DND-41 (cell line): ENCODE results near the gene CAND2.

Experiments used
- ATAC-seq: fragments of 200-7000 bp; cut with Tn5 transposase; 3 replicates; pipeline ENCODE4 v1.9.1; 2021; ENCODE audit warnings: low read depth; ENCODE audit not compliant: insufficient read depth
- DNase-seq: peaks from one replicate; pipeline ENCODE4 v3.0.0-alpha.2; 2020
- H2AFZ ChIP-seq: 2 replicates; pipeline ENCODE4 v1.6.0; 2012; ENCODE audit warnings: low read depth, low read length
- H3K27ac ChIP-seq: 2 replicates; pipeline ENCODE4 v1.5.1; 2012; ENCODE audit warnings: low read length, inconsistent platforms
- H3K27me3 ChIP-seq: fragments of 200-600 bp; sonication (generic); 2 replicates; pipeline ENCODE4 v1.6.0; 2012; ENCODE audit warnings: low read length, mild to moderate bottlenecking, inconsistent platforms; ENCODE audit not compliant: insufficient read depth, poor library complexity
- H3K36me3 ChIP-seq: 2 replicates; pipeline ENCODE4 v1.5.1; 2012; ENCODE audit warnings: low read length, inconsistent platforms; ENCODE audit not compliant: insufficient read depth
- H3K4me1 ChIP-seq: 2 replicates; pipeline ENCODE4 v1.5.1; 2012; ENCODE audit warnings: mild to moderate bottlenecking, low read length; ENCODE audit not compliant: insufficient read depth
- H3K4me2 ChIP-seq: 2 replicates; pipeline ENCODE4 v1.6.0; 2012; ENCODE audit warnings: mild to moderate bottlenecking, moderate library complexity, low read length, inconsistent platforms; ENCODE audit not compliant: insufficient read depth
- H3K4me3 ChIP-seq, 2 experiments: fragments of 200-600 bp in 1 of 2; shearing (Covaris generic) in 1 of 2; 2 replicates each; pipeline ENCODE4 v1.5.1; 2012 to 2016; ENCODE audit warnings: inconsistent platforms in 2 of 2, low read length in 2 of 2, mild to moderate bottlenecking in 2 of 2, low read depth in 1 of 2, moderate library complexity in 1 of 2
- H3K79me2 ChIP-seq: 2 replicates; pipeline ENCODE4 v1.6.0; 2012; ENCODE audit warnings: low read length, inconsistent platforms; ENCODE audit not compliant: insufficient read depth
- H3K9ac ChIP-seq: 2 replicates; pipeline ENCODE4 v1.6.0; 2012; ENCODE audit warnings: low read depth, mild to moderate bottlenecking, inconsistent platforms, low read length, moderate library complexity
- H3K9me3 ChIP-seq: 2 replicates; pipeline ENCODE4 v1.5.1; 2012; ENCODE audit warnings: low read length, moderate library complexity, mild to moderate bottlenecking, inconsistent platforms; ENCODE audit not compliant: insufficient read depth, severe bottlenecking
- H4K20me1 ChIP-seq: 2 replicates; pipeline ENCODE4 v1.6.0; 2012; ENCODE audit warnings: low read length; ENCODE audit not compliant: insufficient read depth
- EZH2 ChIP-seq: IDR thresholded peaks from 3 replicates; pipeline ENCODE4 v1.6.1; 2012; ENCODE audit warnings: borderline replicate concordance, low read depth, mild to moderate bottlenecking, moderate library complexity, low read length, inconsistent platforms; ENCODE audit not compliant: severe bottlenecking
- TF ChIP-seq, protein P1 (sequence below): IDR thresholded peaks from 2 replicates; pipeline ENCODE4 v1.5.1; 2012; ENCODE audit warnings: borderline replicate concordance, low read length, moderate library complexity, mild to moderate bottlenecking; ENCODE audit not compliant: poor library complexity, severe bottlenecking; ENCODE audit errors: extremely low read depth

The CAND2 gene

DNA sequence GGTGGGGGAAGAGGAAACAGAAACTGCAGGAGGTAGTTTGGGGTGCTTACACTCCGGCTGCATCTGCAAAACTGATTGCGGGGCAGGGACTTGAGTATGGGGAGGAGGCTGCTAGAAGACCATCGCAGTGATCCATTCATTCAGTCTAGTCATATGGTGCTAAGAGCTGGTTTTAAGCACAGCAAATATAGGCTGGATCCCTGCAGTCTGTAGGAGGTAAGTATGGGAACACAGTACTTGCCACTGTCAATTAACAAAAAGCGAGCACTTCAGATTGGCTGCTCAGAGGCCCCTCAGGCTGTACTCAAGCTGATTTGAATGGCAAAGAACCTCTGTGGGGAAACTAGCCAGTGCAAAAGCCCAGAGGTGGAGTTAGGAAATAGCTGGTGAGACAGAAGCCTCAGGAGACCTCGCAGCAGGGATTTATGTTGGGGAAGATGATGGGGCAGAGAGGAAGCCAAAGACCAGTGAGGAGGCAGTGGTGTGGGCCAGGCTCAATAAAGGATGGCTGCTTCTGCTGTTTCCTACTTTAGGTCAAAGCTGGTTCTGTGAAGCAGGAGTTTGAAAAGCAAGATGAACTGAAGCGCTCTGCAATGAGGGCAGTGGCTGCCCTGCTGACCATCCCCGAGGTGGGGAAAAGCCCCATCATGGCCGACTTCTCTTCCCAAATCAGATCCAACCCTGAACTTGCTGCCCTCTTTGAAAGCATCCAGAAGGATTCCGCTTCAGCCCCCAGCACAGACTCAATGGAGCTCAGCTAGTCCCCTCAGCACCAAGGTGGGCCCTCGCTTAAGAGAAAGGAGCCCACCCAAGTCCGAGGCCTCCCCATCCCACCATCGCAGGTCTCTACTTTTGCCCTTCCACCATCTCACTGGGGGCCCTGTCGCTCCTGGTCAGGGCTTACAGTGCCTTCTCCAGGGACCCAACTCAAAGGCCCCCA is 37.0 kb downstream of the CAND2 start:
- no peak overlapping the region for H3K9ac ChIP-seq
- H2AFZ ChIP-seq = no peak overlapping the region
- ATAC-seq = peak; percentile 15; the same call in 2 of the 3 replicates
- peaks cover 10% of the 10 kb centered on the region for H3K4me1 ChIP-seq
- no peaks in the 10 kb centered on the region for H3K27me3 ChIP-seq
- DNase-seq = no peak
- peaks cover 31% of the 10 kb centered on the region for H3K79me2 ChIP-seq
- H3K4me3 ChIP-seq = no peak overlapping the region
- H3K36me3 ChIP-seq = peaks cover 91% of the 10 kb centered on the region
- no peaks in the 10 kb centered on the region for H3K9me3 ChIP-seq
- no peak overlapping the region for H3K27ac ChIP-seq
- H4K20me1 ChIP-seq = peaks cover 50% of the 10 kb centered on the region
- H3K4me2 ChIP-seq = no peak overlapping the region
- no peak for TF ChIP-seq EZH2
- TF ChIP-seq, protein P1, sequence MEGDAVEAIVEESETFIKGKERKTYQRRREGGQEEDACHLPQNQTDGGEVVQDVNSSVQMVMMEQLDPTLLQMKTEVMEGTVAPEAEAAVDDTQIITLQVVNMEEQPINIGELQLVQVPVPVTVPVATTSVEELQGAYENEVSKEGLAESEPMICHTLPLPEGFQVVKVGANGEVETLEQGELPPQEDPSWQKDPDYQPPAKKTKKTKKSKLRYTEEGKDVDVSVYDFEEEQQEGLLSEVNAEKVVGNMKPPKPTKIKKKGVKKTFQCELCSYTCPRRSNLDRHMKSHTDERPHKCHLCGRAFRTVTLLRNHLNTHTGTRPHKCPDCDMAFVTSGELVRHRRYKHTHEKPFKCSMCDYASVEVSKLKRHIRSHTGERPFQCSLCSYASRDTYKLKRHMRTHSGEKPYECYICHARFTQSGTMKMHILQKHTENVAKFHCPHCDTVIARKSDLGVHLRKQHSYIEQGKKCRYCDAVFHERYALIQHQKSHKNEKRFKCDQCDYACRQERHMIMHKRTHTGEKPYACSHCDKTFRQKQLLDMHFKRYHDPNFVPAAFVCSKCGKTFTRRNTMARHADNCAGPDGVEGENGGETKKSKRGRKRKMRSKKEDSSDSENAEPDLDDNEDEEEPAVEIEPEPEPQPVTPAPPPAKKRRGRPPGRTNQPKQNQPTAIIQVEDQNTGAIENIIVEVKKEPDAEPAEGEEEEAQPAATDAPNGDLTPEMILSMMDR = no peak

DNA sequence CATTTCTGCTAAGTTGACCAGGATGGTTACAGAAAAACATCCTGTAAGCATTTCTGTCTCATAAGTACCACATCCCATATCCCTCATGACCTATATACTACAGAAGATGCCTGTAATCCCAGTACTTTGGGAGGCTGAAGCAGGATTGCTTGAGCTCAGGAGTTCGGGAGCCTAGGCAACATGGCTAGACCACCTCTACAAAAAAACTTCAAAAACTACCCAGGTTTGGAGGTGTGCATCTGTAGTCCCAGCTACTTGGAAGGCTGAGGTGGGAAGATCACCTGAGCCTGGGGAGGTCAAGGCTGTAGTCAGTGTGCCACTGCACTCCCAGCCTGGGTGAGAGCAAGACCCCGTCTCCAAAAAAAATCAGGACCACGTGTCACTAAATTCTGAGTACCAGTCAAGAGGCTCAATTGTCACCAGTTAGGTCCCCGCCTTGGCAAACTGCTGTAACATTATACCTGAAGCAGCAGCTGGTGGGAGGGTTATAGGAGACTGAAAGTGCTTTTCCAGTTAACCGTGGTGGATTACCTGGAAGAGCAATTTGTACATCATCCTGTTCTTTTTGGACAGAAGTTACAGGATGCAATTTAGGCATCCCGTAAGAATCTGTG is 38.7 kb downstream of the CAND2 start:
- Histone ChIP-seq H3K27me3 (no peaks in the 10 kb centered on the region), H3K9ac (no peak overlapping the region), H4K20me1 (peaks cover 67% of the 10 kb centered on the region), H3K36me3 (peaks cover 97% of the 10 kb centered on the region), H3K4me3 (no peak overlapping the region), H2AFZ (no peak overlapping the region), H3K9me3 (no peaks in the 10 kb centered on the region), H3K79me2 (peaks cover 48% of the 10 kb centered on the region), H3K27ac (no peak overlapping the region), H3K4me1 (peaks cover 27% of the 10 kb centered on the region), H3K4me2 (no peak overlapping the region)
- no peak for DNase-seq
- no peak for ATAC-seq
- no peak for TF ChIP-seq EZH2
- TF ChIP-seq, protein P1 = no peak

DNA sequence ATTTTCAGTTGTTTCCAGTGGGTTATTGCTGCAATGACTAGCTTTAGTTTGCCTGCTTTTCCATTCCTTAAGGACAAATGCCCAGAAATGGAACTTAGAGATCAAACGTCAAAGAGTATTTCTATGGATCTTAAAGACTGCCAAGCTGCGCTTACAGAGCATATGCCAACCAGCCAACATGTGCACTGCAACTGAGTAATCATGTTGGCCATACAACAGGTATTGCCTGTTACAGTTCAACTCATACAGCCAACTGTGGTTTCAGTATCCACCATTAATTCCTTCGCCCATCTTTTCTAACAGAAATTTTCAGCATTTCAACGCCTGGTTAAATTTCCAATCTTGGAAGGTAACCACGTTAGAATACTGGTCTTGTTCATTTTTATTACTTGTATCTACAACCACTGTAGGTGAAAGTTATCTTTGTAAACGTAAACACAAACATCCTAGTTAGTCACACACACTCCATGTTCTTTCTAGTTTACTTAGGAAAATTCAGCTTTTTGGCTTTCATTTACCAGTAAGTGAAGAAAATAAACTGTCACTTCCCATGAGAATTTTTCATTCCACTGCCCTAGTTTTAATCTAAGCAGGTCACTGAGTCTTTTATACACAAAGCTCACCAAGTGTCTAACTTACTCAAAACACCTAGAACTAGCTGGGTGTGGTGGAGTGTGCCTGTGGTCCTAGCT is 41.0 kb downstream of the CAND2 start:
- Histone ChIP-seq H3K27me3 (no peaks in the 10 kb centered on the region), H4K20me1 (peaks cover 78% of the 10 kb centered on the region), H3K9ac (no peak overlapping the region), H3K4me1 (peaks cover 39% of the 10 kb centered on the region), H3K36me3 (peaks cover 89% of the 10 kb centered on the region), H3K9me3 (no peaks in the 10 kb centered on the region), H3K79me2 (peaks cover 60% of the 10 kb centered on the region), H3K4me3 (peak overlapping the region in 1 of 2 experiments; percentile 94; a peak in 1 of 4 replicates), H3K4me2 (peak overlapping the region; percentile 82), H3K27ac (no peak overlapping the region), H2AFZ (no peak overlapping the region)
- ATAC-seq (no peak), DNase-seq (no peak)
- TF ChIP-seq, protein P1 = no peak
- no peak for TF ChIP-seq EZH2
